ENCODE results near the gene SLC25A39.

The SLC25A39 gene

DNA sequence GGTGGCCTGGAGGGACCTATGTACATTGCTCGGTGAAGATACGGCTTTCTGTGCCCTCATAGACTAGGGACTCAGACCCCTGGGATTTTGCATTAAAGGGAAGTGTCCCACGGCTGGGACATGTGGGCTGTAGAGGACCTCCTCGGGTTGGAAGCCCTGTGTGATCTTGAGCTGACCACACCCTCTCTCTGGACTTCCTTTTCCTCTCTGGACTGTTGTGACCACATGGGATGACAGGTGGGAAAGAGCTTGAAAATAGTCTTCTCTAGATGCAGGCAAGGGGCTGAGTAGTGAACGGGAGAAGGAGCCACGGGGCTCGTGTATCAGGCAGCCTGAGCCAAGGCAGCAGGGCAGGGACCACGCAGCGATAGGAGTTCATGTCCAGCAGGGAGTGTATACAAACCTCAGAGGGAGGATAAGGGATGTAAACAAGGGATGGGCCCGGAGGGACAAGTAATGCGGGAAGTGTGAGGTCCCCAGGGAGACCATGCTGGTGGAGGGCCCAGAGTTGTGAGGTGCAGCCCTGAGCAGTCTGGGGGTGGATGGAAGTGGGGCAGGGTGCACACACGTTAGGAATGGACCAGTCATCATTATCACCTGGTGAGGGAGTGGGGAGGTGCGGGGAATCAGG lies 52.2 kb downstream of the SLC25A39 start:
- no peak for DNase-seq

Data from NCI-H1417 (cell line).